Measurements from ENCODE around the gene DYNLRB2.

DYNLRB2 gene

DNA sequence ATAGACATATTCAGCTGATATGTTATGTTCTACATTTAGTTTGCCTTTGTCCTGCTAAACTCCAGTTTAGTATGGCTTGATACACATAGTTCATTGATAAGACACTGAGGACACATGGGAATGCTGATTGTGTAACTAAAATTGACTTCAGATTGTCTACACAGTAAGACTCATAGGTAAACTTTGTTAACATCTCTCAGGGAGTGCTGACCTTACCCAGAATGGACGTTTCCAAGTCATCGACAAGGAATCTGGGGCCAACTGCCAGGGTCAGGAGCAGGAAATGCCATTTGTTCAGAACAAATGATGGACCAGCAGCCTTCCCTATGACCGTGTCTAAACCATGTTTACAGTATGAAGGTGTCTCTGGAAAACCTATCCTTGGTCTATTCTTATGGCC is 58.7 kb downstream of the DYNLRB2 start:
- DNase-seq (ENCODE audit: low read depth): no peak
